Liver (tissue), 9 donors: ENCODE data around the gene TBX1. TPM values are rescaled to one million over a fixed set of nuclear protein-coding genes. Genes with fewer than 3 reads are reported as not detected.

ENCODE experiments used
- DNase-seq: peaks from one replicate; pipeline ENCODE4 v3.0.0-alpha.2; 2017; ENCODE audit warnings: low spot score
- H3K27ac ChIP-seq, 2 donors: one replicate each; pipeline ENCODE4 v1.7.0; 2013; ENCODE audit warnings: inconsistent platforms in 2 of 2, low read length in 2 of 2, control low read depth in 1 of 2, low read depth in 1 of 2, mild to moderate bottlenecking in 1 of 2
- H3K27me3 ChIP-seq, 4 donors: one replicate each; pipeline versions ENCODE4 v1.6.1 to v1.7.0; 2013; ENCODE audit warnings: low read length in 3 of 4, inconsistent platforms in 1 of 4, mild to moderate bottlenecking in 1 of 4, moderate library complexity in 1 of 4; ENCODE audit not compliant: control insufficient read depth in 4 of 4, insufficient read depth in 4 of 4
- H3K36me3 ChIP-seq, 4 donors: one replicate each; pipeline versions ENCODE4 v1.6.1 to v1.7.0; 2013; ENCODE audit warnings: low read length in 3 of 4, mild to moderate bottlenecking in 3 of 4, low read depth in 1 of 4, moderate library complexity in 1 of 4; ENCODE audit not compliant: control insufficient read depth in 4 of 4, insufficient read depth in 3 of 4
- H3K4me1 ChIP-seq, 4 donors: one replicate each; pipeline versions ENCODE4 v1.6.1 to v1.7.0; 2013; ENCODE audit warnings: low read length in 3 of 4, mild to moderate bottlenecking in 3 of 4, moderate library complexity in 1 of 4; ENCODE audit not compliant: control insufficient read depth in 4 of 4, insufficient read depth in 4 of 4
- H3K4me3 ChIP-seq, 3 donors: one replicate each; pipeline versions ENCODE4 v1.6.1 to v1.7.0; 2013; ENCODE audit warnings: low read length in 3 of 3, control low read depth in 1 of 3, low read depth in 1 of 3, mild to moderate bottlenecking in 1 of 3
- H3K9ac ChIP-seq, 2 donors: one replicate each; pipeline ENCODE4 v1.7.0; 2013; ENCODE audit warnings: low read length in 2 of 2, mild to moderate bottlenecking in 2 of 2, moderate library complexity in 2 of 2, control low read depth in 1 of 2, low read depth in 1 of 2
- H3K9me3 ChIP-seq, 4 donors: one replicate each; pipeline versions ENCODE4 v1.6.1 to v1.7.0; 2013; ENCODE audit warnings: low read length in 3 of 4; ENCODE audit not compliant: control insufficient read depth in 4 of 4
- ATF3 ChIP-seq: IDR thresholded peaks from 2 replicates; pipeline ENCODE4 v1.6.1; 2016; ENCODE audit warnings: antibody characterized with exemption
- CTCF ChIP-seq: fragments of 150-350 bp; IDR thresholded peaks from 2 replicates; pipeline ENCODE4 v1.5.1; 2017; ENCODE audit warnings: improper control_type of control experiment, low read depth, low read length; ENCODE audit not compliant: missing input control
- EGR1 ChIP-seq, 2 donors: IDR thresholded peaks; 2 replicates each; pipeline ENCODE4 v1.6.1; 2016 to 2018; ENCODE audit warnings: antibody characterized with exemption in 2 of 2, low read depth in 2 of 2
- FOXA1 ChIP-seq: IDR thresholded peaks from 2 replicates; pipeline ENCODE4 v1.6.1; 2016; ENCODE audit warnings: antibody characterized with exemption
- FOXA2 ChIP-seq: IDR thresholded peaks from 2 replicates; pipeline ENCODE4 v1.6.1; 2016; ENCODE audit warnings: antibody characterized with exemption
- GABPA ChIP-seq, 2 donors: IDR thresholded peaks in 1 of 2; conservative IDR thresholded peaks in 1 of 2; 2 replicates each; pipeline ENCODE4 v1.6.1; 2016; ENCODE audit warnings: antibody characterized with exemption in 2 of 2, mild to moderate bottlenecking in 1 of 2, moderate library complexity in 1 of 2
- HNF4A ChIP-seq, 2 donors: conservative IDR thresholded peaks; 2 replicates each; pipeline ENCODE4 v1.6.1; 2016; ENCODE audit warnings: antibody characterized with exemption in 2 of 2, mild to moderate bottlenecking in 2 of 2
- HNF4G ChIP-seq: IDR thresholded peaks from 2 replicates; pipeline ENCODE4 v1.6.1; 2016; ENCODE audit warnings: antibody characterized with exemption
- JUND ChIP-seq, 2 donors: IDR thresholded peaks; 2 replicates each; pipeline ENCODE4 v1.6.1; 2016; ENCODE audit warnings: antibody characterized with exemption in 2 of 2
- MAX ChIP-seq: IDR thresholded peaks from 2 replicates; pipeline ENCODE4 v1.6.1; 2016; ENCODE audit warnings: antibody characterized with exemption
- NR2F2 ChIP-seq: IDR thresholded peaks from 2 replicates; pipeline ENCODE4 v1.6.1; 2016; ENCODE audit warnings: antibody characterized with exemption
- RAD21 ChIP-seq, 2 donors: IDR thresholded peaks; 2 replicates each; pipeline ENCODE4 v1.6.1; 2016; ENCODE audit warnings: antibody characterized with exemption in 2 of 2, mild to moderate bottlenecking in 2 of 2
- REST ChIP-seq: IDR thresholded peaks from 2 replicates; pipeline ENCODE4 v1.6.1; 2016; ENCODE audit warnings: antibody characterized with exemption, mild to moderate bottlenecking
- RXRA ChIP-seq, 2 donors: IDR thresholded peaks; 2 replicates each; pipeline ENCODE4 v1.6.1; 2017 to 2018; ENCODE audit warnings: antibody characterized with exemption in 2 of 2, mild to moderate bottlenecking in 1 of 2
- SP1 ChIP-seq: IDR thresholded peaks from 2 replicates; pipeline ENCODE4 v1.6.1; 2018; ENCODE audit warnings: antibody characterized with exemption, mild to moderate bottlenecking
- TAF1 ChIP-seq: conservative IDR thresholded peaks from 2 replicates; pipeline ENCODE4 v1.6.1; 2016; ENCODE audit warnings: antibody characterized with exemption, mild to moderate bottlenecking
- YY1 ChIP-seq: IDR thresholded peaks from 2 replicates; pipeline ENCODE4 v1.6.1; 2016; ENCODE audit warnings: antibody characterized with exemption, mild to moderate bottlenecking
- ZBTB33 ChIP-seq: IDR thresholded peaks from 2 replicates; pipeline ENCODE4 v1.6.1; 2016; ENCODE audit warnings: antibody characterized with exemption
- WGBS: extraction: QIAGEN DNeasy Blood & Tissue Kit; methylation state at CpG from one replicate; pipeline ENCODE4 v1.1.7; 2013; 5-methylcytosine and 5-hydroxymethylcytosine counted together
- polyA plus RNA-seq, 2 donors: library from polyadenylated mRNA; stranded (reverse) in 1 of 2; unstranded in 1 of 2; fragments of 200-250 nt in 1 of 2; fragments of >200 nt in 1 of 2; fragmentation: Nextera tagmentation in 1 of 2; extraction: Ambion mirVana in 1 of 2; gene quantifications; one replicate each; pipeline versions ENCODE4 v1.2.1 to v1.2.3, GENCODE V29; 2013 to 2015
- total RNA-seq, 2 donors: library from RNA; depleted of rRNA; stranded (reverse); fragments of >200 nt; gene quantifications; one replicate each; pipeline ENCODE4 v1.2.3, GENCODE V29; 2014
- donor health status: healthy.
- donor health status: healthy.
- donor health status: healthy.
- donor health status: healthy.
- donor health status: healthy.

TBX1 gene
- total and polyA plus RNA-seq, 4 donors = 0.17 to 0.18 TPM; not detected in 2

GRCh38 chr22:19713650-19714311 is 46.8 kb upstream of the TBX1 start:
- no peak for TF ChIP-seq RXRA (IDR thresholded peaks at IDR 0.05)
- no peak for TF ChIP-seq CTCF
- TF ChIP-seq RAD21 (IDR thresholded peaks at IDR 0.05) = no peak
- no peak for TF ChIP-seq HNF4A (conservative IDR thresholded peaks at IDR 0.05)
- no peak for TF ChIP-seq REST
- TF ChIP-seq EGR1 (IDR thresholded peaks at IDR 0.05; ENCODE audit: low read depth in 2 of 2) = no peak
- no peak for TF ChIP-seq SP1
- TF ChIP-seq HNF4G = no peak
- no peak for TF ChIP-seq ATF3
- no peak for TF ChIP-seq FOXA1
- TF ChIP-seq NR2F2 = no peak
- TF ChIP-seq YY1 = no peak
- TF ChIP-seq JUND (IDR thresholded peaks at IDR 0.05) = no peak
- no peak for TF ChIP-seq ZBTB33
- no peak for TF ChIP-seq MAX
- no peak for TF ChIP-seq TAF1
- TF ChIP-seq GABPA (IDR thresholded peaks at IDR 0.05 in 1 of 2, conservative IDR thresholded peaks at IDR 0.05 in 1 of 2) = no peak
- no peak for TF ChIP-seq FOXA2
- Histone ChIP-seq H3K4me1 (peaks cover 6 to 25% (median 15%) of the 10 kb centered on the region in 4 donors), H3K36me3 (no peaks in the 10 kb centered on the region), H3K4me3 (peak overlapping the region in 1 of 3 donors; percentile 75), H3K9me3 (no peaks in the 10 kb centered on the region), H3K9ac (no peak overlapping the region), H3K27me3 (no peaks in the 10 kb centered on the region), H3K27ac (no peak overlapping the region)
- WGBS = 27% methylated on average over 38 of the region's 38 CpGs
- DNase-seq = no peak
